ENCODE results near the gene FBXL15. TPM values are rescaled to one million over a fixed set of nuclear protein-coding genes. Genes with fewer than 3 reads are reported as not detected.

FBXL15 gene
- total and polyA plus RNA-seq, 2 donors (not counting 3 experiments of a cell fraction or from before 2014, with no cell fraction given) = 9.9 to 15.3 TPM

- Histone ChIP-seq H3K9me1 (replicated peaks; ENCODE audit: control insufficient read depth, extremely low read depth, insufficient read depth, low read length) (no peaks in the 10 kb centered on the region), H3K4me2 (ENCODE audit: insufficient read depth, low read length) (no peak overlapping the region), H3K9ac (replicated peaks; ENCODE audit: extremely low read depth, insufficient read depth, low read length) (no peak overlapping the region), H3K9me3 (replicated peaks; ENCODE audit: control insufficient read depth, insufficient read depth, low read length) (no peaks in the 10 kb centered on the region), H3K4me1 (ENCODE audit: control insufficient read depth, extremely low read depth, insufficient read depth, low read length) (peaks cover 3% of the 10 kb centered on the region), H3K79me2 (ENCODE audit: control insufficient read depth, insufficient read depth, low read length) (no peaks in the 10 kb centered on the region), H3K27ac (ENCODE audit: insufficient read depth, low read depth, low read length) (no peak overlapping the region), H3K4me3 (replicated peaks in 1 of 3; ENCODE audit: insufficient read depth in 1 of 3, low read depth in 1 of 3, low read length in 3 of 3) (no peak overlapping the region), H3K36me3 (ENCODE audit: control insufficient read depth in 2 of 2, extremely low read depth in 1 of 2, insufficient read depth in 2 of 2, low read length in 2 of 2) (peaks cover 0 to 20% of the 10 kb centered on the region in 2 experiments), H3K27me3 (ENCODE audit: control insufficient read depth in 2 of 2, insufficient read depth in 2 of 2, low read length in 2 of 2) (peaks cover 16% of the 10 kb centered on the region in 2 experiments), H4K20me1 (replicated peaks; ENCODE audit: control insufficient read depth, extremely low read depth, insufficient read depth, low read length) (no peaks in the 10 kb centered on the region), H2AFZ (ENCODE audit: low read depth, low read length) (no peak overlapping the region)
- dilution Hi-C loops (cut with MboI; ENCODE audit: extremely low pct_ligation_motif_present, low sequenced_read_pairs) (no loop called here), intact Hi-C loops (cut with micrococcal nuclease) (no loop called here)
- CTCF ChIA-PET = interaction anchor here (0.6 to 5.8 kb wide), 19 partner anchors 10 to 260 kb away, joined by 3 to 54 read pairs (median 5); partner anchors contain the start of genes CUEDC2, ELOVL3, FBXL15 and NFKB2
- TF ChIP-seq POLR2AphosphoS5 (IDR thresholded peaks at IDR 0.05; ENCODE audit: insufficient read depth, low read depth, low read length) = no peak
- TF ChIP-seq FOS (IDR thresholded peaks at IDR 0.05; ENCODE audit: borderline replicate concordance, insufficient read depth, low read length) = no peak
- TF ChIP-seq POLR2A (IDR thresholded peaks at IDR 0.05; ENCODE audit: low read depth, low read length) = no peak
- no peak for TF ChIP-seq EZH2 (IDR thresholded peaks at IDR 0.05; ENCODE audit: borderline replicate concordance, low read depth, low read length, severe bottlenecking)
- TF ChIP-seq CTCF (IDR thresholded peaks at IDR 0.05; ENCODE audit: extremely low read depth in 1 of 2, insufficient read depth in 1 of 2, low read depth in 1 of 2, low read length in 2 of 2) = no peak
- POLR2A ChIA-PET = interaction anchor here (0.7 kb wide), 1 partner anchor 169 kb away, joined by 4 read pairs; no protein-coding TSS in a partner anchor
- BruUV-seq (replicated peaks) = no TSS peak
- FAIRE-seq = no peak
- no peak for DNase-seq (ENCODE audit: low read depth, low spot score)
Measured at GRCh38 chr10:102404361-102405107, 16.1 kb upstream of the FBXL15 start.
